Renal pelvis (tissue), 4 donors: ENCODE results near the gene LDLRAD4. TPM values are rescaled to one million over a fixed set of nuclear protein-coding genes. Genes with fewer than 3 reads are reported as not detected.
A peak's percentile ranks its signal among the peaks of the same experiment; 100 is the strongest.
"Not testable (repeated sequence)": the region's sequence is repeated elsewhere in the genome, so short reads cannot be mapped to it uniquely, and the experiment has no call there.

ENCODE experiments used
- DNase-seq: peaks from one replicate; pipeline ENCODE4 v3.0.0-alpha.2; 2013
- polyA plus RNA-seq, 3 donors: library from polyadenylated mRNA; unstranded; fragments of 120-200 nt; gene quantifications; one replicate each; pipeline ENCODE4 v1.2.1, GENCODE V29; 2013; ENCODE audit not compliant: insufficient read length in 3 of 3

Gene LDLRAD4
- polyA plus RNA-seq, 3 donors: 9.0 to 11.3 (median 10.6) TPM

- DNase-seq: no peak
Observed at GRCh38 chr18:13483316-13484270, 265.0 kb downstream of the LDLRAD4 start.

GRCh38 chr18:13485182-13485581 lies 266.6 kb downstream of the LDLRAD4 start:
- DNase-seq: no peak

GRCh38 chr18:13485604-13486003 lies 267.0 kb downstream of the LDLRAD4 start:
- no peak for DNase-seq

- no peak for DNase-seq
Observed at GRCh38 chr18:13486284-13486683, 267.7 kb downstream of the LDLRAD4 start.

GRCh38 chr18:13486686-13487085 lies 268.1 kb downstream of the LDLRAD4 start:
- DNase-seq: no peak

GRCh38 chr18:13487237-13487636 lies 268.7 kb downstream of the LDLRAD4 start:
- no peak for DNase-seq

GRCh38 chr18:13488281-13488929 lies 269.8 kb downstream of the LDLRAD4 start:
- no peak for DNase-seq

- not testable (repeated sequence) for DNase-seq
Observed at GRCh38 chr18:13489303-13489702, 270.7 kb downstream of the LDLRAD4 start.

GRCh38 chr18:13491138-13491537 lies 272.6 kb downstream of the LDLRAD4 start:
- no peak for DNase-seq

- no peak for DNase-seq
Observed at GRCh38 chr18:13492314-13492713, 273.8 kb downstream of the LDLRAD4 start.

- no peak for DNase-seq
Observed at GRCh38 chr18:13493079-13493478, 274.5 kb downstream of the LDLRAD4 start.

- no peak for DNase-seq
Observed at GRCh38 chr18:13493725-13494124, 275.2 kb downstream of the LDLRAD4 start.

- no peak for DNase-seq
Observed at GRCh38 chr18:13494871-13495445, 276.4 kb downstream of the LDLRAD4 start.

GRCh38 chr18:13495961-13496360 lies 277.4 kb downstream of the LDLRAD4 start:
- DNase-seq: no peak

- no peak for DNase-seq
Observed at GRCh38 chr18:13496691-13497281, 278.2 kb downstream of the LDLRAD4 start.

- DNase-seq: no peak
Observed at GRCh38 chr18:13499803-13500202, 281.2 kb downstream of the LDLRAD4 start.

- DNase-seq: peak; percentile 82
Observed at GRCh38 chr18:13500227-13500865, 281.8 kb downstream of the LDLRAD4 start.

- DNase-seq: no peak
Observed at GRCh38 chr18:13500869-13501542, 282.4 kb downstream of the LDLRAD4 start.

GRCh38 chr18:13501543-13501887 lies 283.0 kb downstream of the LDLRAD4 start:
- DNase-seq: no peak

GRCh38 chr18:13501891-13502290 lies 283.3 kb downstream of the LDLRAD4 start:
- DNase-seq: no peak

- DNase-seq: no peak
Observed at GRCh38 chr18:13502585-13502984, 284.0 kb downstream of the LDLRAD4 start.
